COLO829 (cell line): Measurements from ENCODE around the gene SPIN2A.
"Not testable (repeated sequence)": the region's sequence is repeated elsewhere in the genome, so short reads cannot be mapped to it uniquely, and the experiment has no call there.

Experiments used
- DNase-seq: peaks from one replicate; pipeline ENCODE4 v3.0.0; 2012; ENCODE audit warnings: low spot score

Gene SPIN2A

DNA sequence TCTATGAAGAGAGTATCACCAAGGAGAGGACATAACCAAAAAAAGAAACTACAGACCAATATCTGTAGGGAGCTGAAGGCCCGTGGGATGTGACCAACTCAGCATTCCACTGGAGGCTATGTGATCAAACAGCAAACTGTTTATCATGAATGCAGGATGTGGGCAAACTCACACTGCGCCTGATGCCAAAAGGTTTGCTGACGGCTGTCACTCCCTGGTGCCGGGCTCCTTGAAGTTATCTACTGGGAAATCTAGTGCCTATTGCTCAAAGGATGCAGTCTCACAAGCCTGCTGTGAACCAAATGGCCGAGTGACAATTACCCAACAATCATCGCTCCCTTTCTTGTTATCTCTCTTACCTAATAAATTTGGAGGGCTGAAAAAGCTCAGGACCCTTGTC, 34.3 kb downstream of the SPIN2A start:
- not testable (repeated sequence) for DNase-seq
